AG04450 (cell line): Measurements from ENCODE around the gene KMT2D. TPM values are rescaled to one million over a fixed set of nuclear protein-coding genes. Genes with fewer than 3 reads are reported as not detected.

Source experiments
- CTCF ChIA-PET: fragments of 300-600, 350-600 bp; formaldehyde crosslinking; extraction: SDS; loops from one replicate; lab custom pipeline; 2022; ENCODE audit warnings: antibody characterized with exemption, inconsistent platforms; lab: Charles Lee
- POLR2A ChIA-PET: fragments of 350-600 bp; formaldehyde crosslinking; extraction: SDS; loops from one replicate; lab custom pipeline; 2021; ENCODE audit warnings: antibody characterized with exemption, inconsistent platforms; lab: Yijun Ruan, JAX
- DNase-seq: peaks from one replicate; pipeline ENCODE4 v3.0.0-alpha.2; 2011; ENCODE audit warnings: low read depth, low spot score
- H3K27ac ChIP-seq: one replicate; pipeline ENCODE4 v1.5.1; 2012; ENCODE audit warnings: low read depth, low read length, control low read depth
- H3K27me3 ChIP-seq: one replicate; pipeline ENCODE4 v1.6.0; 2012; ENCODE audit warnings: low read length; ENCODE audit not compliant: control insufficient read depth, insufficient read depth
- H3K4me3 ChIP-seq: 2 replicates; pipeline ENCODE4 v1.5.1; 2011; ENCODE audit warnings: mild to moderate bottlenecking, low read depth, low read length, control low read depth
- H3K9me3 ChIP-seq: 2 replicates; pipeline ENCODE4 v1.5.1; 2012; ENCODE audit warnings: low read length; ENCODE audit not compliant: control insufficient read depth, insufficient read depth
- polyA plus RNA-seq: library from polyadenylated mRNA; depleted of rRNA; stranded (reverse); fragments of >200 nt; gene quantifications from 2 replicates; pipeline ENCODE4 v1.2.3, GENCODE V29; 2011
- TF ChIP-seq, protein P1 (sequence below): IDR thresholded peaks from 2 replicates; pipeline ENCODE4 v1.5.1; 2011; ENCODE audit warnings: low read depth, low read length, control low read depth, inconsistent platforms

The KMT2D gene
- polyA plus RNA-seq, 1 experiment = 8.9 TPM

DNA sequence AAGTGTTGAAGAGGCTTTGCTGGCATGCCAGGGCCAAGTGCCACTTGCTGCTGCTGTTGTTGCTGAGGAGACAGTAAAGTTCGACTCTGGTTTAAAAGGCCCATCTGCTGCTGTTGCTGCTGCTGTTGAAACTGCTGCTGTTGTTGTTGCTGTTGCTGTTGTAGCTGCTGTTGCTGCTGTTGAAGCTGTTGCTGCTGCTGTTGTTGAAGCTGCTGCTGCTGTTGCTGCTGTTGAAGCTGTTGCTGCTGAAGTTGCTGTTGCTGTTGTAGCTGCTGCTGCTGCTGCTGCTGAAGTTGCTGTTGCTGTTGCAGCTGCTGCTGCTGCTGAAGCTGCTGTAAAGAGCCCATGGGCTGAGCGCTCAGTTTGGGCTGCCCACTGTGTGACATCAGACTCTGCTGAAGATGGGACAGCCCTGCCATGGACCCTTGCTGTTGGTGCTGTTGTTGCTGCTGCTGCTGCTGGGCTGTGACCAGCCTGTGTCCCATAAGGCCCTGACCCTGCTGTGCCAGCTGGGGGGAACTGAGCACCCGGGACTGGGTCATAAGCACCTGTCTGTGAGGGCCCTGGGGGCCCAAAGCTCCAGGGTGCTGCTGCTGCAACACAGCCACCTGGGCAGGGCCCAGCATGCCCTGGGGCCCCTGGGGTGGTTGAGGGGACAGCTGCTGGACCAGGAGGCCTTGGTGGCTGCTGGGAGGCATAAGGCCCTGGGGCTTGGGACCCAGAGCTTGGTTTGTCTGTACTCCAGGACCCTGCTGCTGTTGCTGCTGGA lies 27.7 kb downstream of the KMT2D start:
- no peak for DNase-seq
- TF ChIP-seq, protein P1, sequence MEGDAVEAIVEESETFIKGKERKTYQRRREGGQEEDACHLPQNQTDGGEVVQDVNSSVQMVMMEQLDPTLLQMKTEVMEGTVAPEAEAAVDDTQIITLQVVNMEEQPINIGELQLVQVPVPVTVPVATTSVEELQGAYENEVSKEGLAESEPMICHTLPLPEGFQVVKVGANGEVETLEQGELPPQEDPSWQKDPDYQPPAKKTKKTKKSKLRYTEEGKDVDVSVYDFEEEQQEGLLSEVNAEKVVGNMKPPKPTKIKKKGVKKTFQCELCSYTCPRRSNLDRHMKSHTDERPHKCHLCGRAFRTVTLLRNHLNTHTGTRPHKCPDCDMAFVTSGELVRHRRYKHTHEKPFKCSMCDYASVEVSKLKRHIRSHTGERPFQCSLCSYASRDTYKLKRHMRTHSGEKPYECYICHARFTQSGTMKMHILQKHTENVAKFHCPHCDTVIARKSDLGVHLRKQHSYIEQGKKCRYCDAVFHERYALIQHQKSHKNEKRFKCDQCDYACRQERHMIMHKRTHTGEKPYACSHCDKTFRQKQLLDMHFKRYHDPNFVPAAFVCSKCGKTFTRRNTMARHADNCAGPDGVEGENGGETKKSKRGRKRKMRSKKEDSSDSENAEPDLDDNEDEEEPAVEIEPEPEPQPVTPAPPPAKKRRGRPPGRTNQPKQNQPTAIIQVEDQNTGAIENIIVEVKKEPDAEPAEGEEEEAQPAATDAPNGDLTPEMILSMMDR = no peak
- Histone ChIP-seq H3K27me3 (no peaks in the 10 kb centered on the region), H3K9me3 (no peaks in the 10 kb centered on the region; the same call in 1 of the 2 replicates), H3K27ac (no peak overlapping the region), H3K4me3 (no peak overlapping the region)
- ChIA-PET POLR2A (interaction anchor here (0.8 kb wide), 1 partner anchor 13 kb away, joined by 4 read pairs; no protein-coding TSS in a partner anchor), CTCF (no interaction called here)

DNA sequence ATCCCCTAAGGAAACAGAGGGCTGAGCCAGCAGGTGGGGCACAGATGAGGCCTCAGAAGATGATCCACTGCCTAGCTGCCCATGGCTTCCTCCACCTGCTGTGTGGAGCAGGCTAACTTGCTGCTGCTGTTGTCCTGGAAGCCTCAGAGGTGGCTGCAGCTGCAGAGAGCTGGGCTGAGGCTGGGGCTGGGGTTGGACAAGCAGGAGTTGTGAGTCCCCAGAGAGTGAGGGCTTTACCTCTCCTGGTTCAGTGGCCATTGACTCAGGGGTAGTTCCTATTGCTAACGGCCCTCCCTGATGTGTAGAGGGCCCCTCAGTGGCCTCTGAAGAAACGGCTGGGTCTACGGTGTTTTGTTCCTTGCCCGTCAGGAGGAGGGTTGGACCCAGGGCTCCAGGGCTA lies 28.3 kb downstream of the KMT2D start:
- no peaks in the 10 kb centered on the region; the same call in 1 of the 2 replicates for H3K9me3 ChIP-seq
- no peak for DNase-seq
- no peaks in the 10 kb centered on the region for H3K27me3 ChIP-seq
- no peak overlapping the region for H3K4me3 ChIP-seq
- ChIA-PET CTCF (no interaction called here), POLR2A (no interaction called here)
- TF ChIP-seq, protein P1 = no peak
- no peak overlapping the region for H3K27ac ChIP-seq

DNA sequence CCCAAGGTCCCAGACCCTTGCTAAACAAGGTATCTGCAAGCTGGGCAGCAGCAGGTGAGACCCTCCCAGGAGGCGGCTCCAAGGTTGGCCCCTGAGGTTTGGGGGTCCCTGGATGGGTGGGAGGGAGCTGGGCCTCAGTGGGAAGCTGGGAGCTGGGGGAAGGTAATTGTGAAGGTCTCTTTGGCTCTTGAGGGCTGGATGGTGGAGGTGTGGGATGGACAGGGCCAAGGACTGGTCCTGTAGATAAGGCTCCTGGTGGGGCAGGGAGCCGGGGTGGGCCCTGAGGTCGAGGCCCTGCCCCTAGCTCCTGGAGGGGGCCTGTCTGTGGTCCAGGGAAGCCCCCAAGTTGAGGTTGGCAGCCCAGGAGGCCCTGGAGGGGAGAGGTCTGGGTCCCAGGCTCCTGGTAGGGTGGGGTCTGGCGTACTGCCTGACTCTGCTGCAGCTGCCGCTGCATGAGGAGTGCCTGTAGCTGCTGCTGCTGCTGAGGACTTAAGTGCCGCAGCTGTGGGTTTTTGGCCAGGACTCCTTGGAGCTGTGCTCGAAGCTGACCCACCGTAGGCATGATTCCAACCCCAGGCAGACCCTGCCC lies 28.9 kb downstream of the KMT2D start:
- no peak for DNase-seq
- CTCF ChIA-PET = interaction anchor here (1.5 to 3.1 kb wide), 2 partner anchors 11 to 12 kb away, joined by 3 to 11 read pairs; no protein-coding TSS in a partner anchor
- TF ChIP-seq, protein P1 = no peak
- no peaks in the 10 kb centered on the region for H3K27me3 ChIP-seq
- no peak overlapping the region for H3K4me3 ChIP-seq
- H3K27ac ChIP-seq = no peak overlapping the region
- H3K9me3 ChIP-seq = no peaks in the 10 kb centered on the region; the same call in 1 of the 2 replicates
- POLR2A ChIA-PET = no interaction called here

DNA sequence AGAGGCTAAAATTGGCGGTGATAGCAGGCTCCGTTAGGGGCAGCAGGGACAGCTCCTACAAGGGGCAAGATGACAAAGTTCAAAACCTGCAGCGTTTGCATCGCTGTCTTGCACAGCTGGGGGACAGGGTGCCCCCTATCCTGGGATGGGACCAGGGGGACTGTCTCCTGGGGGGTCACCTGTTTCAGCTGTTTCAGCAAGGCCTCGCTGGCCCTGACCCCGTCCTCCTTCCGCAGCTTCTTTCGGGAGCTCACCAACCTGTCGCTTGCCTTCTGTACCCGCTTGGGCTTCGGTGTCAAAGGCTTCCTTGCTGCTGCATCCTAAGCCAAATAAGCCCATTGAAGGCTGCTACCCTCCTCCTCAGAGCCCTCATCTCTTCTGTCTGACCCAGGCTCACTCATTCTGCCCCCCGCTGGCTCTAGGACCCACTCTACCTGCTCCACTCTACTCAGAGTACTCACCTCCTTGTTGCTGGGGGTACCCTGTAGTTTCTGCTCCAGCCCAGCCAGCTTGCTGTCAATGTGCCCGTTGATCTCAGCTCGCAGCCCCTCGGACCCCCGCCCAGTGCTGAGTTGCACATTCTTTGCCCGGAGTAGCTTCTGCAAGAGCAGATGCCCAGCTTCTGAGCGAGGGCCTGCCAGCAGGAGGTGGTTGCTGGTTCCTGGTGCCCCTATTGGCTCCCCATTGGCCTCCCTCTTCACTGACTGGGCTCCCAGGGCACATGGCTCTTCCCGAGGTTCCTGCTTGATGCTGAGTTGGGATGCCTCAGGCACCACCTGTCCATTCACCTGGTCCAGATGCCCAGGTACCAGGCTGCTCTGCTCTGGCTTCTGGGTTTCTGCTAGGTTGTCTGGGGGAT lies 29.7 kb downstream of the KMT2D start:
- no peaks in the 10 kb centered on the region for H3K27me3 ChIP-seq
- ChIA-PET POLR2A (no interaction called here), CTCF (interaction anchor here (1.0 to 3.1 kb wide), 4 partner anchors 11 to 57 kb away, joined by 3 to 11 read pairs (median 3); no protein-coding TSS in a partner anchor)
- H3K9me3 ChIP-seq = no peaks in the 10 kb centered on the region; the same call in 1 of the 2 replicates
- no peak for DNase-seq
- H3K4me3 ChIP-seq = no peak overlapping the region
- no peak overlapping the region for H3K27ac ChIP-seq
- TF ChIP-seq, protein P1 = no peak
